Activated CD8-positive, alpha-beta memory T cell treated with anti-CD3 and anti-CD28 coated beads for 36 hours (primary cell): ENCODE results near the gene LTC4S. TPM values are rescaled to one million over a fixed set of nuclear protein-coding genes. Genes with fewer than 3 reads are reported as not detected.
"Not testable (repeated sequence)": the region's sequence is repeated elsewhere in the genome, so short reads cannot be mapped to it uniquely, and the experiment has no call there.

Experiments used
- CTCF ChIA-PET: fragments of 350-600 bp; sonication (Branson Sonifier 250); formaldehyde crosslinking; loops from one replicate; lab custom pipeline; 2021; ENCODE audit warnings: antibody characterized with exemption; lab: Charles Lee
- POLR2A ChIA-PET: fragments of 350-600 bp; sonication (Branson Sonifier 250); formaldehyde crosslinking; loops from one replicate; lab custom pipeline; 2021; ENCODE audit warnings: antibody characterized with exemption; lab: Charles Lee
- total RNA-seq, 2 experiments: library from RNA; stranded (reverse); gene quantifications; one replicate each; pipeline ENCODE4 v1.2.3, GENCODE V29; 2021

LTC4S gene
- total RNA-seq, 2 experiments from 2014 or later, result 0.55 to 0.65 TPM

DNA sequence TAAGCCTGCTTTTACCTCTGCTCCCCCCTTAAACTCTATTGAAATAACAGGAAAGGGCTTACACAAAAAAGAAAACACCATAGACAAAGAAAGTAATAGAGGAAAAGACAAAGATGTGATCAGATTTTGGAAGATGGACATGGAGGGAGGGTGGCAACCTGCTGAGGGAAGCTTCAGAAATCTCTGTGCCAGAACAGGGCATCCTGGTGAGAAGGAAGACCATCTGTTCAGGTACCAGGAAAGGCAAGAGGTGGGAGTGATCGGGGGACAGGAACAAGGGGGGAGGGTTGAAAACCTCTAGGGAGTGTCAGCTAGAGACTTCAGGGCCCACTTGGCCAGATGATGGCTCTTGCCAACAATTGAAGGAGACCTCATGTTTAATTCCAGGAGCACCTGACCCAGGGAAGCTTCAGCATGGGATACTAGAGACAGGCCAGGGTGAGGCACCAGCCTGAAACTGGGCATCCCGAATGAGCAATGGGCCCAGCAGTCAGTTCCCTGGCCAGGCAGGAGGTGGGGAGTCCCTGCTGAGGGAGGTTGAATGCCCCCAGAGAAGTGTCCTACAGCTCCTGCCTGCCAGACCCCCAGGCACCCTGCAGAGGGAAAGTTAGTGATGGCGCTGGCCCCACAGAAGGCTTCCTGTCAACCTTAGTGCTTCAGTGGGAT is 35.1 kb downstream of the LTC4S start:
- ChIA-PET POLR2A (interaction anchor here (0.7 kb wide), 1 partner anchor 49 kb away, joined by 9 read pairs; no protein-coding TSS in a partner anchor), CTCF (interaction anchor here (0.7 to 1.1 kb wide), 2 partner anchors 9 to 25 kb away, joined by 3 read pairs; no protein-coding TSS in a partner anchor)

DNA sequence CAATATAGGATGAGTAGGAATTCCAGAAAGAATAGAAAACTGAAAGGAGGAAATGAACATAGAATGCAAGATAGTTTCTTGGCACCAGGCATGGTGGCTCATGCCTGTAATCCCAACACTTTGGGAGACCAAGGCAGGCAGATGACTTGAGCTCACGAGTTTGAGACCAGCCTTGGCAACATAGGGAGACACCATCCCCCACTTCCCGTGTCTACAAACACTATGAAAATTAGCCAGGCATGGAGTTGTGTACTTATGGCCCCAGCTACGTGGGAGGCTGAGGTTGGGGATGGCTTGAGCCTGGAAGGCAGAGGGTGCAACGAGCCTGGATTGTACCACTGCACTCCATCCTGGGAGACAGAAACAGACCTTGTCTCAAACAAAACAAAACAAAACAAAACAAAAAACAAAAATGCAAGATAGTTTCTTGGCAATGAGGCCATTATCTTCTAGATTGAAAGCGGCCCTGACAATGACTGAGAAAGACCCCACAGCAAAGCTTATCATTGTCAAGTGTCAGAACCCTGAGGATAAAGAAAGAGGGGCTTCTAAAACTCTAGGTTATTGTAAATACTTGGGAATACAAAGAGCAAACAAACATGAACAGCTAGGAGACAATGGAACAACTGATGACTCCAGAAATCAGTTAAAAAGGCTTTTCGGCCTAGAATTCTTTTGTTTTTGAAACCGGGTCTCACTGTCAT is 36.1 kb downstream of the LTC4S start:
- CTCF ChIA-PET, result interaction anchor here (1.2 kb wide), 1 partner anchor 26 kb away, joined by 4 read pairs; no protein-coding TSS in a partner anchor
- POLR2A ChIA-PET, result no interaction called here

DNA sequence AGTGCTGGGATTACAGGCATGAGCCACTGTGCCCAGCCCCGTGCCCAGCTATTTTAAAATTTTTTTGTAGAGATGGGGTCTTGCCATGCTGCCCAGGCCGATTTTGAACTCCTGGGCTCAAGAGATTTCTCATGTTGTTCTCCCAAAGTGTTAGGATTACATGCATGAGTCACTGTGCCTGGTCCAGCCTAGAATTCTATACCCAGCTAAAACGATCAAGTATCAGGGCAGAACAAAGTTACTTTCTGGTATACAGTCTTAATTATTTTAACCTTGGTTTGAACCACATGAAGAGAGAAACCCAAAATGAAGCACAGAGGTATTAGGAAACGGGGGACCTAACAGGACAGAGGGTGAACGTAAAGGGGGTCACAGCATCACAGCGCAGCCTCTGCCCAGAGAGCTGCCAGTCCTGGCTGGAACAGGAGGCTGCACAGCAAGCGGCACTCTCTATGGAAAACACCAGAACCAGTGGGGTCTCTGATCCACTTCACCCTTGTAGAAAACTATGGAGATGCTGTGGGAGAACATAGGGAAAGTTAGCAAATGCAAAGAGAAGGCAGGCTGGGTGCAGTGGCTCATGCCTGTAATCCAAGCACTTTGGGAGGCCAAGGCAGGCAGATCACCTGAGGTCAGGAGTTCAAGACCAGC is 37.2 kb downstream of the LTC4S start:
- POLR2A ChIA-PET, result interaction anchor here (1.1 kb wide), 1 partner anchor 9 kb away, joined by 4 read pairs; no protein-coding TSS in a partner anchor
- CTCF ChIA-PET, result interaction anchor here (0.8 to 1.2 kb wide), 2 partner anchors 27 to 35 kb away, joined by 3 to 4 read pairs; no protein-coding TSS in a partner anchor

DNA sequence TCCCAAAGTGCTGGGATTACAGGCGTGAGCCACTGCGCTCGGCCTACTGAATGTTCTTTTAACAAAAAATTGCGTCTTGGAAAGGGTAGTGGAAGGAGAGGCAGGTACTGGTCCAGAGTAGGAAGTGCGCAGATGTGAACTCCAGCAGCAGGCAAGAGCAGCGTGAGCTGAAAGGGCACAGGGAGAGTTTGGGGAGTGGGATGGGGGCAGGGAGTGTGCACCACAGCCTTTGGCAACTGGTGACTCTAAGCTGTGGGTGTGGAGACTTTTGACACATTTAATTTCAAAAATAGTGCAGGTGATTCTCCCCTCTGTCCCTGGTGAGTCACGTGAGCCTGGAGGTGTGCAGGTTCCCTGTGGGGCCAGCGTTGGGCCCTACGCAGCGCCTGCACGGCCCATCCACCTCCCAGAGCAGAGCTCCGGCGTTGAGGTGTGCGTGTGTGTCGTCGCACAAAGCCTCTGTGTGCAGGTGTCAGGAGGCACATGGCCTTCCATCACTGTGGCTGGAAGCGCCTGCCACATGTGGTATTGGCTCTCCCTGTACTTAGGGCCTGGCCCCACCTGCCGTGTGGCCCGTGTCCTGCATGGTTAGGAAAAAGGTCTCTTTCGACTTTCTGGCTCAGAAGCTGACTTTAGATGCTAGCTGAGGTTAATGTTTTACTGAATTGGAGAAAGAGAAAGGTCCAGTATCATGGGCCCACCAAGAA is 38.4 kb downstream of the LTC4S start:
- ChIA-PET CTCF (interaction anchor here (0.6 kb wide), 2 partner anchors 23 to 160 kb away, joined by 4 to 5 read pairs; no protein-coding TSS in a partner anchor), POLR2A (interaction anchor here (0.7 kb wide), 1 partner anchor 100 kb away, joined by 3 read pairs; no protein-coding TSS in a partner anchor)

GRCh38 chr5:179833056-179833708 is 39.4 kb downstream of the LTC4S start:
- POLR2A ChIA-PET, result interaction anchor here (1.0 kb wide), 1 partner anchor 20 kb away, joined by 3 read pairs; no protein-coding TSS in a partner anchor

GRCh38 chr5:179833709-179834070 is 39.9 kb downstream of the LTC4S start:
- ChIA-PET CTCF (interaction anchor here (0.5 to 1.0 kb wide), 2 partner anchors 18 to 1670 kb away, joined by 3 to 6 read pairs; no protein-coding TSS in a partner anchor), POLR2A (interaction anchor here (1.0 kb wide), 1 partner anchor 20 kb away, joined by 3 read pairs; no protein-coding TSS in a partner anchor)

More at GRCh38 chr5:179833056-179833708, 39.4 kb downstream of the LTC4S start:
- CTCF ChIA-PET, result interaction anchor here (0.5 to 1.0 kb wide), 2 partner anchors 18 to 1670 kb away, joined by 3 to 6 read pairs; no protein-coding TSS in a partner anchor

DNA sequence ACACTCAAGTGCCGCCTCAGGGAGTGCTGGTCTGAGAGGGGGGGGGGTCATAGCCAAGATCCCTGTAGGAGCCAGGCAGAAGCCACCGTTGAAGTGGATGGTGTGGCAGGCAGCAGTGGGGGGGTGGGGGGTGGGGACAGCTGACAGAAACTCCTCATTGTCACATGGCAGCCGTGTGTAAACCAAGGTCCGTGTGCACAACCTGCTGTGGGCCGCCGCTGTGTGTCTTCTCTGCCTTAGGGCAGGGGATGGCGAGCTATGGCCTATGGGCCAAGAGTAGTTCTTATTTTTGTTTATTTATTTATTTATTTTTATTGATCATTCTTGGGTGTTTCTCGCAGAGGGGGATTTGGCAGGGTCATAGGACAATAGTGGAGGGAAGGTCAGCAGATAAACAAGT is 40.3 kb downstream of the LTC4S start:
- ChIA-PET POLR2A (no interaction called here), CTCF (interaction anchor here (1.0 kb wide), 1 partner anchor 19 kb away, joined by 6 read pairs; no protein-coding TSS in a partner anchor)

- CTCF ChIA-PET, POLR2A ChIA-PET: not testable (repeated sequence)
Observed at GRCh38 chr5:179834871-179835270, 41.1 kb downstream of the LTC4S start.

- CTCF ChIA-PET, result interaction anchor here (1.3 to 1.5 kb wide), 2 partner anchors 35 to 39 kb away, joined by 4 read pairs; no protein-coding TSS in a partner anchor
- POLR2A ChIA-PET, result no interaction called here
Observed at GRCh38 chr5:179836225-179837019, 42.6 kb downstream of the LTC4S start.

DNA sequence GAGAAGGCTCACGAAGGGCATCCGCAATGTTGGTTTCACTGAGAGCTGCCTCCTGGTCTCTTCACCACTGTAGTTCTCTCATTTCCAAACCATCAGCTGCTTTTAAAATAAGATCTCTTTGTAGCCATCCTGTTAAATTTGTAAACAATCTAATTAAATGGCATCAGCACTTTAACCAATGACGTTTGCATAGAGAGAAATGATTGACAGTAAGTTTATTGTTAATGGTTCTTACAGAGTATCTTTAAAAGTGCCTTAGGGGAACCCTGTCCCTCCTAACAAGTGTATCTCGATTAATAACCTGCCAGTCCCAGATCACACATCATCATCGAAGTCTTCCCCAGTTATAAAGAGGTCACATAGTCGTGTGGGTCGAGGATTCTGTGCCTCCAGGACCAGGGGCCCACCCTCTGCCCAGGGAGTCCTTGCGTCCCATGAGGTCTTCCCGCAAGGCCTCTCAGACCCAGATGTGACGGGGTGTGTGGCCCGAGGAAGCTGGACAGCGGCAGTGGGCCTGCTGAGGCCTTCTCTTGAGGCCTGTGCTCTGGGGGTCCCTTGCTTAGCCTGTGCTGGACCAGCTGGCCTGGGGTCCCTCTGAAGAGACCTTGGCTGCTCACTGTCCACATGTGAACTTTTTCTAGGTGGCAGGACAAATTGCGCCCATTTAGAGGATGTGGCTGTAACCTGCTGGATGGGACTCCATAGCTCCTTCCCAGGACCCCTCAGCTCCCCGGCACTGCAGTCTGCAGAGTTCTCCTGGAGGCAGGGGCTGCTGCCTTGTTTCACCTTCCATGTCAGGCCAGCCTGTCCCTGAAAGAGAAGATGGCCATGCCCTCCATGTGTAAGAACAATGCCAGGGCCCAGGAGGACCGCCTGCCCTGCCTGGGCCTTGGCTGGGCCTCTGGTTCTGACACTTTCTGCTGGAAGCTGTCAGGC is 43.6 kb downstream of the LTC4S start:
- CTCF ChIA-PET, result interaction anchor here (0.6 to 1.5 kb wide), 3 partner anchors 36 to 968 kb away, joined by 4 read pairs; no protein-coding TSS in a partner anchor
- POLR2A ChIA-PET, result no interaction called here

DNA sequence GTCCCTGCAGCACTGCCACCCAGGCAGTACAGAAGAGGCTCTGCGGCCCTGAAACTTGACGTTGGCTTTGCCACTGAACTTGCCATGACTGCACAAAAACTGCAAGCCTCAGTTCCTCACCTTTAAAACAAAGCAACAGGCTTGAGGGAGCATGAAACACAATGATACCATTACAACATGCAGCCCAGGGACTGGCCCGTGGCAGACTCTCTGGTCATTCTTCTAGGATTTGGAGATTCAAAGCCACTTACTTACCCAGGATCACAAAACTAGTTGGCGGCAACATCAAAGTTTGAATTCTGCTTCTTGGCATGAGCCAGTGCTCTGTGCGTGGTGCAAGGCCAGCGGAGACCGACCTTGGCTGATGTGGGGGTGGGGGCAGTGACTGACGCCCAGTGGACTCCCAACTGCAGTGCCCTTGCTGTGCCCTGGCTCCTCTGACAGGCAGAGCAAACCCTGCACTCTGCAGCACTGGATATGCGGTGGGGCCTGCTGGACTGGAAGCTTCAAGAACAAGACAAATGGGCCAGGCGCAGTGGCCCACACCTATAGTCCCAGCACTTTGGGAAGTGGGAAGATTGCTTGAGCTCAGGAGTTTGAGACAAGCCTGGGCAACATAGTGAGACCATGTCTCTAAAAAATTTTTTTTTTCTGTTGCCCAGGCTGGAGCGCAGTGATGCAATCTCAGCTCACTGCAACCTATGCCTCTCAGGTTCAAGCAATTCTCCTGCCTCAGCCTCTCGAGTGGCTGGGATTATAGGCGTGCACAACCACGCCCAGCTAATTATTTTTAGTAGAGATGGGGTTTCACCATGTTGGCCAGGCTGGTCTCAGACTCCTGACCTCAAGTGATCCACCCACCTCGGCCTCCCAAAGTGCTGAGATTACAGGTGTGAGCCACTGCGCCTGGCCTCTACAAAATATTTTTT is 45.8 kb downstream of the LTC4S start:
- POLR2A ChIA-PET, result no interaction called here

GRCh38 chr5:179840321-179840720 is 46.5 kb downstream of the LTC4S start:
- POLR2A ChIA-PET, result no interaction called here

More for the DNA sequence above, 45.8 kb downstream of the LTC4S start:
- CTCF ChIA-PET, result no interaction called here

GRCh38 chr5:179840766-179841165 is 47.0 kb downstream of the LTC4S start:
- POLR2A ChIA-PET, result no interaction called here

More at GRCh38 chr5:179840321-179840720, 46.5 kb downstream of the LTC4S start:
- CTCF ChIA-PET, result interaction anchor here (1.0 kb wide), 1 partner anchor 78 kb away, joined by 3 read pairs; no protein-coding TSS in a partner anchor

GRCh38 chr5:179841621-179842020 is 47.8 kb downstream of the LTC4S start:
- ChIA-PET CTCF (interaction anchor here (1.0 kb wide), 1 partner anchor 79 kb away, joined by 3 read pairs; no protein-coding TSS in a partner anchor), POLR2A (no interaction called here)

More at GRCh38 chr5:179840766-179841165, 47.0 kb downstream of the LTC4S start:
- CTCF ChIA-PET, result interaction anchor here (1.0 kb wide), 1 partner anchor 78 kb away, joined by 3 read pairs; no protein-coding TSS in a partner anchor
